ENCODE results near the gene ZNF451.
"Not testable (repeated sequence)": the region's sequence is repeated elsewhere in the genome, so short reads cannot be mapped to it uniquely, and the experiment has no call there.

ZNF451 gene, protein sequence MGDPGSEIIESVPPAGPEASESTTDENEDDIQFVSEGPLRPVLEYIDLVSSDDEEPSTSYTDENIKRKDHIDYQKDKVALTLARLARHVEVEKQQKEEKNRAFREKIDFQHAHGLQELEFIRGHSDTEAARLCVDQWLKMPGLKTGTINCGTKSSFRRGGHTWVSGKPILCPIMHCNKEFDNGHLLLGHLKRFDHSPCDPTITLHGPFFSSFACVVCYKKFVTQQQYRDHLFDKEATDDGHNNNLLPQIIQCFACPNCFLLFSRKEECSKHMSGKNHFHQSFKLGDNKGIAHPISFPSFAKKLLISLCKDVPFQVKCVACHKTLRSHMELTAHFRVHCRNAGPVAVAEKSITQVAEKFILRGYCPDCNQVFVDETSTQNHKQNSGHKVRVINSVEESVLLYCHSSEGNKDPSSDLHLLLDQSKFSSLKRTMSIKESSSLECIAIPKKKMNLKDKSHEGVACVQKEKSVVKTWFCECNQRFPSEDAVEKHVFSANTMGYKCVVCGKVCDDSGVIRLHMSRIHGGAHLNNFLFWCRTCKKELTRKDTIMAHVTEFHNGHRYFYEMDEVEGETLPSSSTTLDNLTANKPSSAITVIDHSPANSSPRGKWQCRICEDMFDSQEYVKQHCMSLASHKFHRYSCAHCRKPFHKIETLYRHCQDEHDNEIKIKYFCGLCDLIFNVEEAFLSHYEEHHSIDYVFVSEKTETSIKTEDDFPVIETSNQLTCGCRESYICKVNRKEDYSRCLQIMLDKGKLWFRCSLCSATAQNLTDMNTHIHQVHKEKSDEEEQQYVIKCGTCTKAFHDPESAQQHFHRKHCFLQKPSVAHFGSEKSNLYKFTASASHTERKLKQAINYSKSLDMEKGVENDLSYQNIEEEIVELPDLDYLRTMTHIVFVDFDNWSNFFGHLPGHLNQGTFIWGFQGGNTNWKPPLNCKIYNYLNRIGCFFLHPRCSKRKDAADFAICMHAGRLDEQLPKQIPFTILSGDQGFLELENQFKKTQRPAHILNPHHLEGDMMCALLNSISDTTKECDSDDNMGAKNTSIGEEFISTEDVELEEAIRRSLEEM

DNA sequence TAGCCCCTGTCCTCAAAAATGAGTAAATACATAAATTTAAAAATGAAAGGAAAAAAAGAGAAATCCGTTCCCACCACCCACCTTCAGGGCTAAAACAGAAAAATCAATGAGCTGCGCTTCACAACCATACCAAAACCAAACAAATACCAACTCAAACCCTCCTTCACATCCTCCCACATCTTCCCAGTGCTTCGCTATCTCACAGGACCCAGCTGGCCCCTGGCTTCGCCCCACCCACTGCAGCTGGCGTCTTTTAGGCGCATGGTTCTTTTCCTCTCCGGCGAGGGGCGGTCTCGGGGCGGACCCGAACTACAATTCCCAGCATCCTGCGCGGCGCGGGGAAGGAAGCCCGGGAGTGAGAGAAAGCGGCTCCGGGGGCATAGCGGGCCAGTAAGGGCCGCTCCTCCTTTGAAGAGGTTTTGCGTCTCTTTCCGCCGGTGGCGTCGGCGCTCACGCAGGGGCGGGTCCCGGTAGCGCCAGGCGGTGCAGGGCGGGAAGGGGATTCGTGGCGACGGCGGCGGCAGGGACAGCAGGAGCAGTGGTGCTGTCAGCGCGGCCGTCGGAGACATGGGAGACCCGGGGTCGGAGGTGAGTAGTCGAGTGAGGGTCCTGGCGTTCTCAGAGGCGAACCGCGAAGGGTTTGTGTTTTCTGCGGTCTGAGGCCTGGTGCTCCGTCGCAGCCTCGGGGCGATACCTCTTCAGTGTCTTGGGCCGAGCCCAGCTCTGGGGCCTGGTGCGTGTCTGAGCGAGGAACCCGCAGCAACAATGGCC is at the start of gene ZNF451:
ZNF451 (plus strand) TSS at position 502 of the 771 bp plus-strand sequence; CDS start at position 568, 66 bp downstream.
- peak; percentile 94 for DNase-seq

DNA sequence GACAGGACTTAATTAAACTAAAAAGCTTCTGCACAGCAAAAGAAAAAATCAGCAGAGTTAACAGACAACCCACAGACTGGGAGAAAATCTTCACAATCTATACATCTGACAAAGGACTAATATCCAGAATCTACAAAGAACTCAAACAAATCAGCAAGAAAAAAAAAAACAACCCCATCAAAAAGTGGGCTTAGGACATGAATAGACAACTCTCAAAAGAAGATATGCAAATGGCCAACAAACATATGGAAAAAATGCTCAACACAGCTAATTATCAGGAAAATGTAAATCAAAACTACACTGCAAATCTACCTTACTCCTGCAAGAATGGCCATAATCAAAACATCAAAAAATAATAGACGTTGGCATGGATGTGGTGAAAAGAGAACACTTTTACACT is 45.9 kb upstream of the ZNF451 start:
- not testable (repeated sequence) for DNase-seq

DNA sequence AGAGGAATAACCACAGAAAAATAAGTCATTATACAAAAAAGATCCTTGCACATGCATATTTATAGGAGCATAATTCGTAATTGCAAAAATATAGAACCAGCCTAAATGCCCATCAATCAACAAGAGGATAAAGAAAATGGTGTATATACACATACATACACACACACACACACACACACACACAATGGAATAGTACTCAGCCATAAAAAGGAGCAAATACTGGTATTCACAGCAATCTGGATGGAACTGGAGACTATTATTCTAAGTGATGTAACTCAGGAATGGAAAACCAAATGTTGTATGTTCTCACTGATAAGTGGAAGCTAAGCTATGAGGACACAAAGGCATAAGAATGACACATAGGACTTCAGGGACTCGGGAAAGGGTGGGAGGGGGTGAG is 45.4 kb upstream of the ZNF451 start:
- no peak for DNase-seq

DNA sequence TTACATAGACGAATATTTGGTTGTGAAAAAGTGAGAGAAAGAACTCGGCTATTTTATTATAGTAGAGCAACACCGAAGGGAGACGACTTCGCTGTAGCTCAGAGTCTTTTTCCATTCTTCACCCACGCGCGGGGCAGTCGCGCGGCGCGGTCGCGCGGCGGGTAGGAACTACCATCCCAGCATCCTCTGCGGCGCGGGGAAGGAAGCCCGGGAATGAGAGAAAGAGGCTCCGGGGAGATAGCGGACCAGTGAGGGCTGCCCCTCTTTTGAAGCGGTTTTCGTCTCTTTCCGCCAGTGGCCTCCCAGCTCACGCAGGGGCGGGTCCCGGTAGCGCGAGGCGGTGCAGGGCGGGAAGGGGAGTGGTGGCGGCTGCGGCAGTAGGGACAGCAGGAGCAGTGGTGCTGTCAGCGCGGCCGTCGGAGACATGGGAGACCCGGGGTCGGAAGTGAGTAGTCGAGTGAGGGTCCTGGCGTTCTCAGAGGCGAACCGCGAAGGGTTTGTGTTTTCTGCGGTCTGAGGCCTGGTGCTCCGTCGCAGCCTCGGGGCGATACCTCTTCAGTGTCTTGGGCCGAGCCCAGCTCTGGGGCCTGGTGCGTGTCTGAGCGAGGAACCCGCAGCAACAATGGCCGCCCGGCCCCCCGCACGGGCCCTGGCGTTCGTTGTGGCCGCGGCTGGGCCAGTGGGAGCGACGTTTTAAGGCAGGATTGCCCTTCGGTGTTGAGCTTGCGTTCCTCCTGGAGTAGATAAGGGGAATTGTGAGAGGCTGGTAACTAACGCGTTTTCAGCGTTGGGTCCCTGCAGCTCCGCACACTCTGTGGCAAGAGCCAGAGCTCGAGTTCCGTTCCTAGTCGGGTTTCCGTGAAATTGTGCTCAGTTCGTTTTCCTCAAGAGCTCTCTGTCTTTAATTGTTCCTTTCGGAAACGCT is 43.4 kb upstream of the ZNF451 start, which contains the start of gene KIAA1586:
KIAA1586 (plus strand) TSS at position 362 of the 925 bp plus-strand sequence; CDS start at position 425, 63 bp downstream.
- DNase-seq = peak; percentile 81

DNA sequence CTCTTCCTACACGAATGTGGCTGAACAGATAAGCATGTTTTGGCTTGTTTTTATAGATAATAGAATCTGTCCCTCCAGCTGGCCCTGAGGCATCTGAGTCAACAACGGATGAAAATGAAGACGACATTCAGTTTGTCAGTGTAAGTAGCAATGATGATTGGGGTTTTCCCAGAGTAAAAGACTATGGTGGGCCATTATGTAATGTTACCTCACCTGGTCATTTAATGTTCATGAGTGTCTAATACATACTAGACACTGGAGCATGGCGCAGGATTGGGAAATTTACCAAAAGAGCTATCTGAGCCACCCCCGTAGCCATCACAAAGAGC is 42.8 kb upstream of the ZNF451 start:
- DNase-seq = not testable (repeated sequence)

DNA sequence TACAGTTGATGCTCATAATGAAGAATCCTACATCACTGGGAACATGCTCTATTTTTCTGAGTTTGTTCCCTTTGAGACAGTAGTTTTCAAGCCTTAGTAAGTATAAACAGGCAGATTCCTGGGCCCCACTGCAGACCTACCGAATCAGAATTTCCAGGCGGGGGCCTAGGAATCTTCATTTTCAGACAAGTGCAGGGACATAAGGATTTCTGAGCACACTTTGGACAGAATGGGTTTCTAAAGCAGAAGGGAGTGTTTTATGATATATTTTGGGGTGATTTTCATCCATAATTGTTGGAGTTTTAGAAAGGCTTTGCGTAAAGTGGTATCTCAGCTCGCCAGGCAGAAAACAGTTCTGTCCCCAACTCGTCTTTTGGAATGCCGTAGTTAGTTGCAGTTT is 42.1 kb upstream of the ZNF451 start:
- DNase-seq = not testable (repeated sequence)

DNA sequence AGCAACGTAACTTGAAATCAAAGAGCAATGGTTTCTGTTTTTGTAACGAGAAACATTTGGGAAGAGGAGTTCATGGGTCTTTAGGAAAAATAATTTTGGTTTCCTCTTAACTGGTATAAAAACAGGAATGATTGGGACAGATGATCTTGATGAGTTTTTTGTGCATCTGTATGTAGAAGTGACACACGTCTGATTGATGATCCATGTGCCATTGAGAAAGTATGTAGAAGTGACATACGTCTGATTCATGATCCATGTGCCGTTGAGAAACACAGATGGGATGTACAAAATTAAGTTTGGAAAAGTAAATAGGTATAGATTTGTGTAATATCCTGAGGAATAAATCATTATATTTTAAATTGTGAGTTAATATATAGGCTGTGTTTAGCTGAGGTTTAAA is 41.4 kb upstream of the ZNF451 start:
- no peak for DNase-seq

DNA sequence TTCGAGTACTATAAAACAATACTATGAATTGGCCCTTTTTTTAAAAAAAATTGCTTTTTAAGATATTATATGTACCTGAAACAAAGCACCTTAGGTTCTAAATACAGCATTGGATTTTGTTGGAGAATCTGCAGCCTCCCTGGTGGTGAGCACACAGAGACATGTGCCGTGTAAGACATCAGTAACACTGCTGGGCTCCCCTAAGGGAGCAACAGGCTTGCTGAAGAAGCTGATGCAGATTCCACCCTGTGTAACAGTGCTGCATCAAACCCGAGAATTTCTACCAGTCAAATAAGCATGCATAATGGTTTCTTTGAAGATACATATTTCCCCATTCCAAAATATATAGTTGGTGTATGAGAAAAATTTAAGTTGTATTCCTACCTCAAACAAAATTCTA is 26.1 kb upstream of the ZNF451 start:
- DNase-seq = no peak

DNA sequence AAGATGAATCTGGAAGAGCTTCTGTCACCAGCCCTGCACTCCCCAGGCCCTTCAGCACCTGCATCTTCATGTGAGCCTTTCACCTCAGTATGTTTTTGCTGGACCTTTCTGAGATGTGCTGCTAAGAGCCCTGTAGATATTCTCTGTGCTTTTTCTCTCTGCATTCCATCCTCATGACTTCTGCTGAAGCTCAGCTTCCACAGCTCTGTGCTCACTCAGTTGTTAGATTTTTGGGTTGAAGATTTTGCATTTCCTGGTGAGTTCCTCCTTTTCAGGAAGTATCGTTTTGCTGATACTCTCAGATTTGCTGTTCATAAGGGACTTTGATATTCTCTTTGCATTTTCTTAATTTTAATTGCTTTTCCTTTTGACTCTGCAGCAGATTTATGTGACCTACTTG is 25.2 kb upstream of the ZNF451 start:
- no peak for DNase-seq

DNA sequence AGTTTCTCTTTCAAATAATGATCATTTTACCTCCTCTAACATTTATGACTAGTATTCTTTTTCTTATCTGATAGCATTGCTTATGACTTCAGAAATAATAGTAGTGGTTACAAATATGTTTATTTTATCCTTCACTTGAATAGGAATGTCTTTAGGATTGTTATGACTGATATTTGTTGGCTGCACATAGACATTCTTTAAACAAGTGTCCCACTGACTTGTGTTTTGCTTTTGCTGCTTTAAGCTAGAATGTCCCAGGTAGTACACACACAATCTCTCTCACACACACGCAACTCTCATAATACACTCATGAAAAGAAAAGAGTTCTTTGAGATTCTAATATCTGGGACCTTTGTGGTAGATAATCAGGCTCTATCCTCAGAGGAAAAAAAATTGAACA is 21.9 kb upstream of the ZNF451 start:
- peak; percentile 16 for DNase-seq

DNA sequence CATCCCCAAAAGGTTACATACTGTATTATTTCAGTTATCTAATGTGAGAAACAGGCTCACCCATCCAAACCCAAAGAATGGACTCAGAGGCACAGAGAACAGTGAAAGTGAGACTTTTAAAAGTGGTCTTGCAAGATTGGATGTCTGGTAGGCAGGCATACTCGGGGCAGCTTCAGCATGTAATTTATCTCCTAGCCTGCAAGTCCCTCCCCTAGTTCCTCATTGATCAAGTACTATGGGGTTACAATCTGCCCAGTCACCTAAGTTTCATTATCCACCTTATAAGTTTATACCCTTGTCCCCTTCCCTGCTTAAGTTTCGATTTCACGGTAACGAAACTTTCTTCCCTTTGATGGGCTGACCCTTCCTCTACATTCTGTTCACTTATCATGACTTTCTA is 20.8 kb upstream of the ZNF451 start:
- DNase-seq = no peak

DNA sequence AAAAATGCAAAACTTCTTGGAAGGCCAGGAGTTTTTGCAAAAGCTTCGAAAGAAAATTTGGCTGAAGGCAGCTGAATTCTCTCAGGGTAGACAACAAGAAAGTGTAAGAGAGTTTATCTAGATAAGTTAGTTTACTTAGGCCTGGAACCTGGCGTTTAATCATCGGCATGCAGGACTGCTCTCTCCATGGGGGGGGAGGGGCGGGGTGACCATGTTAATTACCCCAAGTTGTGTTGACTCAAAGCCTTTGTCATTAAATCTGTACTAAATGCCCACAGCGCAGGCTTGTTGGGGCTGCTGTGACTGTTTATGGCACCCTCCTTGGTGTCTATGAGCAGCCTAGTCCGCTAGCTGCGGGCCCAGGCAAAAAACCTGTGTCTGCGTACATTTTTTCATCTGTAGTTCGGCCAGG is 20.1 kb upstream of the ZNF451 start:
- no peak for DNase-seq

DNA sequence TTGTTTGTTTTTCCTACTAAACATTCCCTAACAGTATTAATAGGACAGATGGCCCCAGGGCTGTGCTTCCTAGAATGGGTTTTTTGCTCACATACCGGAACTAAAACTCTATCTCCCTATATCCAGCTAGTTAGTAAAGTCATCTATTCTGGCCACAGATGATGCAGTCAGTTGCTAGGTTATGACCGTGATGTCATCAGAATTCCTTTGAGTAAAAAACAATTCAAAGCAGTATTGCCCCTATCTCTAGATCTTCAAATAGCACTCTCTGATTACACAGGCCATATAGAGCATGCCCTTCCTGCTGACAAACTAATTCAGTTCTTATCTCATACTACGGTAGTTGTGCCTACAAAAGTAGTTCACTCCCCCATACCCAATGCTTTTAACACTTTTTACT is 17.9 kb upstream of the ZNF451 start:
- no peak for DNase-seq

DNA sequence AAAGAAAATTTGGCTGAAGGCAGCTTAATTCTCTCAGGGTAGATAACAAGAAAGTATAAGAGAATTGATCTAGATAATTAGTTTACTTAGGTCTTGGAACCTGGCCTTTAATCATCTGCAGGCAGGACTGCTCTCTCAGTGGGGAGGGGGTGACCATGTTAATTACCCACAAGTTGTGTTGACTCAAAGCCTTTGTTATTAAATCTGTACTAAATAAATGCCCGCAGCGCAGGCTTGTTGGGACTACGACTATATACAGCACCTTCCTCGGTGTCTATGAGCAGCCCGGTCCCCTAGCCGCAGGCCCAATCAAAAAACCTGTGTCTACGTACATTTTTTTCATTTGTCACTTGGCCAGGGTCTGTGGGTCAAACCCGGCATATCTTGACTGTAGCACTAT is 15.6 kb upstream of the ZNF451 start:
- DNase-seq = no peak

DNA sequence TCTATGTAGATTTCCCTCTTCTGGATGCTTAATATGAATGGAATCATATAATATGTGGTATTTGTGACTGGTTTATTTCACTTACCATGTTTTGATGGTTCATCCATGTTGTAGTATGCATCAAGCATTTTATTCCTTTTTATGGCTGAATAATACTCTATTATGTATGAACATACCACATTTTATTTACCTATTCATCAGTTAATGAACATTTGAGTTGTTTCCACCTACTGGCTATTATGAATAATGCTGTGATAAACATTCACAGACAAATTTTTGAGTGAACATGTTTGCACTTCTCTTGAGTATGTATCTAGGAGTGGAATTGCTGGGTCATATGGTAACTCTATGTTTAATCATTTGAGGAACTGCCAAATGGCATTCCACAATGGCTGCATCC is 14.9 kb upstream of the ZNF451 start:
- DNase-seq = no peak

DNA sequence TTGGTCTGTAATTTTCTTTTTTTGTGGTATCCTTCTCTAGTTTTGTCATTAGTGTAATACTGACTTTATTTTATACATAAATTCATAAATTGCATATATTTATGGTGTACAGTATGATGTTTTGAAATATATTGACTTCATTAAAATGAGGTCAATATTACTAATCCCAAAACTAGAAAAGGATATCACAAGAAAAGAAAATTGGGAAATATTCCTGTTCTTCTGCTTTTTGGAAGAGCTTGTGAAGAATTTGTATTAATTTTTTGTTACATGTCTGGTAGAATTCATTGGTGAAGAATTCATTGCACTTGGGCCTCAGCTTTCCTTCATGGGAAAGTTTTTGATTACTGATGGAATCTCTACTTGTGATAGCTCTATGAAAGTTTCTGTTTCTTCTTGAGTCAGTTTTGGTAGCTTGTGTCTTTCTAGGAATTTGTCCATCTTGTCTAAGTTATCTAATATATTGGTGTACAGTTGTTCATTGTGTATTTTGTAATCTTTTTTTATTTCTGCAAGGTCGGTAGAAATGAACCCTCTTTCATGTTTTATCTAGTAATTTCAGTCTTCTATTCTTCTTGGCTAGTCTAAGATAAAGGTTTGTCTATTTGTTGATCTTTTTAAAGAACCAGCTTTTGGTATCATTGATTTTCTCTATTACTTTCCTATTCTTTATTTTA is 11.3 kb upstream of the ZNF451 start:
- DNase-seq = no peak

DNA sequence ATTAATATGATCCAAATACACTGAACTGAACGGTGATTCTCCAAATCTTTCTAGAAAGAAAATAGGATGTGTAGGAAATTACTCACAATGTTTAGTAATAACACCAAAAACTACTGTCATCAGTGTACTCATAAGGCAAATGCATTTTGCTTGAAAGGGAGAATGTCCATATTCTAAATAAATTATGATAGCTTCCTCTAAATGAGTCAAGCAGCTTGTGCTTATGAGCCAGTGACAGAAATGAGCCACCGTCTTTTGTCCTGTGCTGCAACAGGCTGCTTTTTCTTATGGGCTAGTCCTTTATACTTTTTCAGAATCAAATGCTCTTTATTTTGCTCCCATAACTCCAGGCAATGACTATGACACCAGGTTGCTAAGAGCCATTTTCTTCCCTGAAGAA is 4.5 kb upstream of the ZNF451 start:
- DNase-seq = no peak

DNA sequence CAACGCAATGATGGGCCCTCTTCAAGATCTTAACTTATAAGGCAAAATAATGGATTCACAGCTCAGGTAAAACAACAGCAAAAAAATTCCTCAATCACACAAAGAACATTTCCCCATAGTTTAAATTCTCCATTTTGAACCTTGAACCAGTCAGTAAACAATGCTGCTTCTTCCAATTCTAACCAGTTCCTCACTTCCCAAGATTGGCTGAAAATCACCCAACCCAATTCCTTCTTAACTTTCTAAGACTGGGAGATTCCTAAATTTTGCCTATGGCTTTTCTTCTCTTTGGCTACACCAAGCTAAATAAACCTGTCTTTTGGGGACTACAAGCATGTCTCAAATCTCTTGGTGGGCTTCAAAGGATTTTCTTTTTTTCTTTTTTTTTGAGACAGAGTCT is 3.1 kb upstream of the ZNF451 start:
- no peak for DNase-seq

DNA sequence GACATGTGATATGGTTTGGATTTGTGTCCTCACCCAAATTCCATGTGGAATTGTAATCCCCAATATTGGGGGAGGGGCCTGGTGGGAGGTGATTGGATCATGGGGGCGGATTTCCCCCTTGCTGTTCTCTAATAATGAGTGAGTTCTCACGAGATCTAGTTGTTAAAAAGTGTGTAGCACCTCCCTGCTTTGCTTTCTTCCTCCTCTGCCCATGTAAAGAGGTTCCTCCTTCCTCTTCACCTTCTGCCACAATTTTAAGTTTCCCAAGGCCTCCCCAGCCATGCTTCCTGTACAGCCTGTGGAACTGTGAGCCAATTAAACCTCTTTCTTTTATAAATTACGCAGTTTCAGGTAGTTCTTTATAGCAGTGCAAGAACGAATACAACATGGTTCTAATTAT is 2.1 kb upstream of the ZNF451 start:
- DNase-seq = no peak

DNA sequence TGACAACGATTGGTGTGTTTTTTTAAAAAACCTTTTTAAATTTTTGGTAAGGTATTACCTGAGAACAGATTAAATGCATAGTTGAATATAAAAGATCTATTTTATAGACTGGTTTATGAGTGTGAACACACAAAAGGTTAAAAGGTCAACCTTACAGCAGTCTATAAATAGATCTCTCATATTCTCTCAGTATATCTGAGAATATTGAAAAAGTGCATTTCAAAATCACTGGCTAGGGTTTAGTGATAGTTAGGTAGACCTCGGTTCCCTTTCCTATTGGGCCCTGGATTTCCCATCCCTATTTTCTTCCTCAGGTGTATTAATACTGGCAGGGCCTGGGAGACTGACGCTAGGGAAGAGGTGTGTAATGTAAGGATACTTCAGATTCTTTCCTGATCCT is 723 bp upstream of the ZNF451 start:
- DNase-seq = no peak

DNA sequence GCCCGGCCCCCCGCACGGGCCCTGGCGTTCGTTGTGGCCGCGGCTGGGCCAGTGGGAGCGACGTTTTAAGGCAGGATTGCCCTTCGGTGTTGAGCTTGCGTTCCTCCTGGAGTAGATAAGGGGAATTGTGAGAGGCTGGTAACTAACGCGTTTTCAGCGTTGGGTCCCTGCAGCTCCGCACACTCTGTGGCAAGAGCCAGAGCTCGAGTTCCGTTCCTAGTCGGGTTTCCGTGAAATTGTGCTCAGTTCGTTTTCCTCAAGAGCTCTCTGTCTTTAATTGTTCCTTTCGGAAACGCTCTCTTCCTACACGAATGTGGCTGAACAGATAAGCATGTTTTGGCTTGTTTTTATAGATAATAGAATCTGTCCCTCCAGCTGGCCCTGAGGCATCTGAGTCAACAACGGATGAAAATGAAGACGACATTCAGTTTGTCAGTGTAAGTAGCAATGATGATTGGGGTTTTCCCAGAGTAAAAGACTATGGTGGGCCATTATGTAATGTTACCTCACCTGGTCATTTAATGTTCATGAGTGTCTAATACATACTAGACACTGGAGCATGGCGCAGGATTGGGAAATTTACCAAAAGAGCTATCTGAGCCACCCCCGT is 575 bp downstream of the ZNF451 start:
- not testable (repeated sequence) for DNase-seq
